Panc1 (cell line): ENCODE results near the gene KIF26B.

Experiments used
- CTCF ChIP-seq: fragments of 450-650 bp; IDR thresholded peaks from 2 replicates; pipeline ENCODE4 v1.5.1; 2017; ENCODE audit warnings: mild to moderate bottlenecking
- POLR2AphosphoS5 ChIP-seq: IDR thresholded peaks from 2 replicates; pipeline ENCODE4 v1.6.1; 2012; ENCODE audit warnings: mild to moderate bottlenecking, low read depth, low read length, moderate library complexity
- REST ChIP-seq, 2 experiments: IDR thresholded peaks; 2 replicates each; pipeline ENCODE4 v1.6.1; 2011 to 2012; ENCODE audit warnings: low read depth in 2 of 2, control low read depth in 1 of 2, low read length in 1 of 2, mild to moderate bottlenecking in 1 of 2, moderate library complexity in 1 of 2; ENCODE audit not compliant: insufficient read depth in 1 of 2

GRCh38 chr1:245404527-245404926 is 249.7 kb downstream of the KIF26B start:
- TF ChIP-seq CTCF (no peak), POLR2AphosphoS5 (no peak), REST (IDR thresholded peaks at IDR 0.05; ENCODE audit: insufficient read depth in 1 of 2, low read depth in 2 of 2, low read length in 1 of 2) (no peak)
